CD4-positive, alpha-beta T cell treated with Interleukin-6 for 4 hours (primary cell): Measurements from ENCODE around the gene SLC49A3.
"Not testable (repeated sequence)": the region's sequence is repeated elsewhere in the genome, so short reads cannot be mapped to it uniquely, and the experiment has no call there.

ENCODE experiments used
- DNase-seq: peaks from one replicate; pipeline ENCODE4 v3.0.0-alpha.2; 2020; ENCODE audit warnings: mixed read lengths

SLC49A3 gene

GRCh38 chr4:650951-651883, 37.7 kb downstream of the SLC49A3 start:
- DNase-seq = no peak

DNA sequence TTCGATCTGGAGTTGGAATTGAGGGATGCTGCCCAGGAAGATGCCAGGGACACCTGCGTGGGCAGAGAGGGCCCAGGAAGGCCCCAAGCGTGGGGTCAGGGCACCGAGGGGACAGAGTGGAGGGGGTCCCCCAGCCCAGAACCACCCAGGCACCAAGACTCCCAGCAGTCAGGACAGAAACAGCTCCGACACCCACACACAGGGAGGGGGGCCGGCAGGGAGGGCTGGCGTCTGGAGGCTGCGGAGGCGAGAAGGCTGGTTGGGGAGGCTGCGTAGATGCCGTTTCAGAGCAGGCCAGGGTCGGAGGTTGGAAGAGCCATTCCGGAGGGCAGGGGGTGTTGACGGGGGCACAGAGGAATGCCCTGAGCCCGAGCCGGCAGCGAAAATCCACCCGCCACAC, 38.5 kb downstream of the SLC49A3 start:
- DNase-seq = no peak

GRCh38 chr4:649751-650310, 39.1 kb downstream of the SLC49A3 start:
- no peak for DNase-seq

- no peak for DNase-seq
Observed at GRCh38 chr4:649293-649625, 39.7 kb downstream of the SLC49A3 start.

GRCh38 chr4:648579-649292, 40.2 kb downstream of the SLC49A3 start:
- DNase-seq = no peak

DNA sequence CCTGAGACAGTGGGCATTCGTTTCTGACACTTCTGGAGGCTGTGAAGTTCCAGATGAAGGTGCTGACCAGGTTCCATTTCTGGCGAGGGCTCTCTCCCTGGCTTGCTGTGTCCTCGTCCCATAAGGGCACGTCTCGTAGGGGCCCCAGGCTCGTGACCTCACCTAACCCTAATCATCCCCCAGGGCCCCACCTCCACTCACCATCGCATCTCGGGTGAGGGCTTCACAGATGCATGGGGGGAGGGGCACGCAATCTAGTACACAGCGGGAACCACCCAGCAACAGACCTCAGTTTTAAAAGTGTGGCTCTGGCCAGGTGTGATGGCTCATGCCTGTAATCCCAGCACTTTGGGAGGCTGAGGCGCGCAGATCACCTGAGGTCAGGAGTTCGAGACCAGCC, 41.5 kb downstream of the SLC49A3 start:
- no peak for DNase-seq

DNA sequence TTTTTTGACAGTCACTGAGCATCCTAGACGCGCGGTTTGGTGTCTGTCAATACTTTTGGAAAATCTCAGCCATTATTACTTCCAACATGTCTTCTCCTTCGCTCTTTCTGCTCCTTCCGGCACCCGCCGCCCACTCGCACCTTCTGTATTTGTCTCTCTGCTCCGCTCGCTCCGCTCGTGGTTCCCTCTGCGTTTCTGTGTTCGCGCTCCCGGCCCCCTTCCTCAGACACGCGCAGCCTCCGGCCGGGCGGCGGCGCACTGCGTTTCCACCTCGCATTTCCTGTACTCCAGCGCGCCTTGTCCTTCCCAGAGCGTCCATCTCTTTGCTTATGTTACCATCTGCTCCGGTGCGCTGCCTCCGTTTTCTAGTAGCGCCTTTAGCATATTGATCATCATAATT, 42.5 kb downstream of the SLC49A3 start:
- peak; percentile 62 for DNase-seq

GRCh38 chr4:642366-642765, 46.6 kb downstream of the SLC49A3 start:
- not testable (repeated sequence) for DNase-seq

- no peak for DNase-seq
Observed at GRCh38 chr4:637536-638280, 51.2 kb downstream of the SLC49A3 start.

- DNase-seq = no peak
Observed at GRCh38 chr4:636628-637159, 52.3 kb downstream of the SLC49A3 start.

- DNase-seq = no peak
Observed at GRCh38 chr4:635851-636627, 52.9 kb downstream of the SLC49A3 start.

- DNase-seq = not testable (repeated sequence)
Observed at GRCh38 chr4:635066-635835, 53.7 kb downstream of the SLC49A3 start.

DNA sequence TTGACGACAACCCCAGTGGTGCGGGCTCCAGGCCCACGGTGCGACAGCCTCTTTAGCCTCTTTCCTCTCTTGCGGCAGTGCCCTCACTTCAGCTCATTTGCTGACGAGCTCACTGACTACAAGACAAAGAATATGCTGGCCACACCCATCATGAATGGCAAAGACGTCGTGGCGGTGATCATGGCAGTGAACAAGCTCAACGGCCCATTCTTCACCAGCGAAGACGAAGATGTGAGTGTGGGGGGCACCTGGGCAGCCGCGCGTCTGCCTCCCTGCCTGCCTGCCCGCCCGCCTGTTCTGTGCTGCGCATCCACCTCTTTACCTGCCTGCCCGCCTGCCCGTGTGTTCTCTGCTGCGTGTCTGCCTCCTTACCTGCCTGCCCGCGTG, 54.4 kb downstream of the SLC49A3 start:
- no peak for DNase-seq

- DNase-seq = no peak
Observed at GRCh38 chr4:633976-634598, 54.9 kb downstream of the SLC49A3 start.

DNA sequence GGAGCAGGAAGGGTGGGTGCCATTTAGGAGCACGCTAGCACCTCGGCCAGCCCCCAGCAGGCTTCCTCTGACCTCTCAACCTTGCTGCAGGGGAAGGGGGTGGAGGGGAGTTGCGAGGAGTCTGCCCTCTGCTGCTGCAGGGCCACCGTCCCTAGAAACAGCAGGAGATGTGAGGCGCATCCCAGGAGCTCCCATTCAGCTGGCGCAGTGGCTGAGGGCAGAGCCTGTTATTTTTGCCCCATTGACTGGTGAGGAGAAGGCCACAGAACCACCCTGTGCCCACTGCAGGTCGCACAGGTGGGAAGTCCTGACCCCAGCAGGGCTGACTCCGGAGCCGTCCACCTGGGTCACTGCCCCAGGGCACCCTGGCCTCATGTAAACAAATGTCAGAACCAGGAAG, 55.5 kb downstream of the SLC49A3 start:
- DNase-seq = no peak

DNA sequence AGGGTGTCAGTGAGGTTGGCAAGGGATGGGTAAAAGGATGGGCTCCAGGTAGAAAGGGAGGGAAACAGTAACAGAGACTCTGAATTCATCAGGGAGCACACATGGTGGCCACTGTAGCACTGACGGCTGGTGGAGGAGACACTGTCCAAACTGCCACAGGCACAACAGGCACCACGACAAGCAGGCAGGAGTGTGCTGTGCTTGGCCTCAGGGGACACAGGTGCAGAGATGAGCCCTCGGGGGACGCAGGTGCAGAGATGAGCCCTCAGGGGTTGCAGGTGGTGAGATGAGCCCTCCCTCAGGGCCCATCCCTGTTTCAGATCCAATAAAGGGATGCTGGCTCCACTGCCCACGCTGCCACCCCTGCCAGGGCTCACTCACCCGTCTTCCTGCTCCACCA, 56.0 kb downstream of the SLC49A3 start:
- DNase-seq = no peak

- DNase-seq = no peak
Observed at GRCh38 chr4:632196-632790, 56.7 kb downstream of the SLC49A3 start.
